ENCODE measurements around the gene SPATC1L.
"Not testable (repeated sequence)": the region's sequence is repeated elsewhere in the genome, so short reads cannot be mapped to it uniquely, and the experiment has no call there.

The SPATC1L gene

GRCh38 chr21:46171996-46172862 lies 12.0 kb downstream of the SPATC1L start:
- DNase-seq: no peak
- in situ Hi-C loops (cut with HindIII; ENCODE audit: low pct_ligation_motif_present, low pct_unique_long_range_greater_than_20kb, low sequenced_read_pairs): no loop called here

DNA sequence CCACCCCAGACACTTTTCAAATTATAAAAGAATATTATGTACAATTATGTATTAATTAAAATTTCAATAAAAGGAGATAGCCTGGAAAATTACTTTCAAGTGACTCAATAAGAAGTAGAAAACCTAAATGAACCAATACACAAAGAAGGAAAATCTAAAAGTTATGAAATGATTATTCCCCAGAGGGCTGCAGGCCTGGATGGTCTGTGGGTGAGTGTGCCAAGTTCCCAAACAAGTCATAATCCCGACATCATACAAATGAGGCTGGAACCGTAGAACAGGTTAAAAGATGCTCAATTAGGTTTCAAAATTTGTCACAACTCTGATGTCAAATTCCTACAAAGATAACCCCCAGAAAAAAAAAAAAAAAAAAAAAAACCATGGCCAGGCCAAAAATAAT lies 12.7 kb downstream of the SPATC1L start:
- DNase-seq: no peak
- in situ Hi-C loops (cut with HindIII; ENCODE audit: low pct_ligation_motif_present, low pct_unique_long_range_greater_than_20kb, low sequenced_read_pairs): no loop called here

GRCh38 chr21:46170436-46171193 lies 13.6 kb downstream of the SPATC1L start:
- in situ Hi-C loops (cut with HindIII; ENCODE audit: low pct_ligation_motif_present, low pct_unique_long_range_greater_than_20kb, low sequenced_read_pairs); DNase-seq: not testable (repeated sequence)

DNA sequence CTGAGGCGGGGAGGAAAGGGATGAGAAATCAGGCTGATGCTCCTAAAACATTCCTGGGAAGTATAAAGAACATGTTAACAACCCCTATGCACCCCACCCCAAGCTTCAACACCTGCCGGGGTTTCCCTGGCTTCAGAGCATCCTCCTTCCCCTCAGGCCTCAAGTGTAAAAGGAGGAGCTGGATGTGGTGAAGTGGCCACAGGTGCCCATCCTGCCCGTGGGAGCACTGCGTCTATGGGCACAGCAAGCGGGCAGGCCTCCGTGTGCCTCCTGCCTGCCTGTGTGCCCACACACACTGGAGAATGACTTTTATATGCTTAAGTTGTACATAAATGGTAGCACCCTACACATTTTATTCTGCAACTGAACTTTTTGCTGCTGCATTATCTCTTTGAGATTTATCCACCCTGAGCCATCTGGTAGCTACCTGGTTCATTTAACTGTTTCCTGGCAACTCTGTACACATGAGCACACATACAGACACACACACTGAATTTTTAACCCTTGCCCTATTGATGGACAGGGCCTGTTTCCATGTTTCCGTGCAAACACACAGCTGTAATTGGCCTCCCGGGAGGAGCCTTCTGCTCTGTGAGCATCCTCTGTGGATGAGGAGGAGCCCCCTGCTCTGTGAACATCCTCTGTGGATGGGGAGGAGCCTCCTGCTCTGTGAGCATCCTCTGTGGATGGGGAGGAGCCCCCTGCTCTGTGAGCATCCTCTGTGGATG lies 15.4 kb downstream of the SPATC1L start:
- in situ Hi-C loops (cut with HindIII; ENCODE audit: low pct_ligation_motif_present, low pct_unique_long_range_greater_than_20kb, low sequenced_read_pairs): no loop called here
- DNase-seq: no peak

DNA sequence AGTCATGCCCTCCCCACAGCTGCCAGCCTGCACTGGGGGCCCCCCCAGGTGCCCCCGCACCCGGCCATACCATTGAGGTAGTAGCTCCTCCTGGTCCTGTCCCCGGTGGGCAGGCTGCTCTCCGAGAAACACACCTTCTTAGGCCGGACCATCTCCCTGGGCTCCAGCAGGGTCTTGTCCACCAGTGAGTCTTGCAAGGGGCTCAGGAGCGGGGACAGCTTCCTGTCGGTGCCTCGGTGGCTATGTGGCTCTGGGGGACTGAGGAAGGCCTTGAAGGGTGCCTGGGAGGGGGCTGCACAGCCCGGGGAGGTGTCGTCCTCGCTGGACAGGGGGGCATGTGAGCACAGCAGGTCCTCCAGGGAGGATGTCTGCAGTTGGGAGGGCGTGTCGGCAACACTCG lies 16.0 kb downstream of the SPATC1L start:
- DNase-seq: no peak
- in situ Hi-C loops (cut with HindIII; ENCODE audit: low pct_ligation_motif_present, low pct_unique_long_range_greater_than_20kb, low sequenced_read_pairs): no loop called here

DNA sequence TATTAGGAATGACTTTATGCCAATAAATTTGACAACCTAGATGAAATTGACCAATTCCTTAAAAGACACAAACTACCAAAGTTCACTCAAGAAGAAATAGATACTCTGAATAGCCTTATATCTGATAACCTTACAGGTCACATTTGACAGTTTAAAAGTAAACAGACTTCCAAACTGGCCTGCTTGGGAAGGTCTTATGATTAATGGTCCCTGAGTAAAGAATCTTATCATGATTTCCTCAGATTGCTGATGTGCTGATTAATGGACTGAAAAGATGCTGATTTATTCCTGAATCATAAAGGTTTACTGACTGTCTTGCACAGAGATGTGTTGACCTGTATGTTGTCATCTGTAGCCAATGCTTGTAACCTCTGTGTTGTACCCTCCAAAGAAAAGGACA lies 19.2 kb downstream of the SPATC1L start:
- in situ Hi-C loops (cut with HindIII; ENCODE audit: low pct_ligation_motif_present, low pct_unique_long_range_greater_than_20kb, low sequenced_read_pairs): no loop called here
- no peak for DNase-seq

- in situ Hi-C loops (cut with HindIII; ENCODE audit: low pct_ligation_motif_present, low pct_unique_long_range_greater_than_20kb, low sequenced_read_pairs): no loop called here
Measured at GRCh38 chr21:46163380-46163779, 20.9 kb downstream of the SPATC1L start.

DNA sequence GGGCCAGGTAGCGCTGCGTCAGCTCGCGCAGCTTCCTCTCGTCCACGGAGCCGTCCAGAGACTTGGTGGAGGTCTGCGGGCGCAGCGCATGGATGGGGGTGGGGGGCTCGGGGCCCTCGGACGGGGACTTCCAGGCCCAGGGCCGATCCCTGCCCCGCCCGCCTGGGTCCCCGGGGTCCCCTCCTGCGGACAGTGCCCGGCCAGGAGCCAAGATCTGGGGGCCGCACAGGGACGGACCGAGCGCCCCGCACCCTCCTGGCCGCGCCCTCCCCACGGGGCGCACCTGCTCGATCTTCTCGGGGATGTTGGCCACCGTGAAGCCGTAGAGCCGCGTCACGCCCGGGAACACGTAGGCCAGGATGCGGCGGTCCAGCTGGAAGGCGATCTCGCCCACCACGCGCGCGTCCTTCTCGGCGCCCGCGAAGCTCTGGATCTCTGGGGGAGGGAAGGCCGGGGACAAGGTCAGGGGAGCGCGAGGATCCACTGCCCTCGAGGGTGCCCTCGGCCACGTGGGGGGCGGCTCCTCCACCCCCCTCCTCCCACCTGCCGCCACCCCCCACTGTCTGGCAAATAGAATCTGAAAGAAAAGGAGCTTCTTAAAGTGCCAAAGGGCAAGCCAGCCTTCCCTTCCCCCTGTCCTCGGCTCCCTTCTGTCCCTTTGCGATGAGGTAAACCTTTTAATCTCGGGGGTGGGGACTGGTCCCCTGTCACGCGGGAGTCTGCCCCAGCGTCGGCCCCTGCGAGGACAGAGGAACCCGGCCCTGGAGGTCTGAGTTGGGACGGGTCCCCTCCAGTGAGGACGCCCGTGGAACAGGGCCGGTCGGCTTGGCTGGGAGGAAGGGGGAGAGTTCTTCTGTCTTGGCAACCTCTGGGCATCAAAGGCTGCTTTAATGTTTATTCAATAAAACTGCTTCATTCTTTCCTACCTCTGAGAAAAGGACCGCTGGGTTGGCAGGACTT lies 22.3 kb downstream of the SPATC1L start:
- no peak for DNase-seq
- in situ Hi-C loops (cut with HindIII; ENCODE audit: low pct_ligation_motif_present, low pct_unique_long_range_greater_than_20kb, low sequenced_read_pairs): no loop called here

More at GRCh38 chr21:46163380-46163779, 20.9 kb downstream of the SPATC1L start:
- no peak for DNase-seq

DNA sequence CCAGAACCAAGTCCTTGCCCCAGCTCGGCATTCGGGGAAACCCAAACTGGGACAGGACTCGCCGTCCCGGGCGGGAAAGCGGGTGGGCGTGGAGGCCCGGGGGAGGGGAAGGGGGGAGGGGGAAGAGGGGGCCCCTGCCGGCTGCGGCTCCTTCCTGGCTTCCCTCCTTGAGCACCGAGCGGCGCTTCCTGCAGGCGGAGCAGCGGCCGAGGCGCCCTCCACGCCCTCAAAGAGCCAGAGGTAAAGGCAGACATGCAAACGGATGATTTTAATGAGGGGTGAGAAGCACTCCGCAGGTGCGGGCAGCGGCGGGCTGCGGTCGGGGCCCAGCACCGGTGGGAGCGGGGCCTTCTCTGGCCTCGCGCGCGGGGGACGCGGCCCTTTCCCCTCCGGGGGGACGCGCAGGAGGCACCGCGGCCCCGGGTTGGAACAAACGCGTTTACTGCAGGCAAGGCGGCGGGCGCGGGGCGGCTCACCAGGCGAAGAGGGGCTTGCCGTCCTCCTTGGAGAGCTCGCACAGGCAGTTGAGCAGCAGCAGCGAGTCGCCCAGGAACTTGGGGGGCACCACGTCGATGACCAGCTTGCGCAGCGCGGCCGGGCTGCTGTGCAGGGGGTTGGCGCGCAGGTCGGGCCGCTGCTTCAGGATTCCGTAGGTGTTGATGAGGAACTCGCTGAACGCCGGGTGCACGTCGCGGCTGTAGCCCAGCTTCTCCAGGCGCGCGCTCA lies 23.2 kb downstream of the SPATC1L start:
- DNase-seq: no peak
- in situ Hi-C loops (cut with HindIII; ENCODE audit: low pct_ligation_motif_present, low pct_unique_long_range_greater_than_20kb, low sequenced_read_pairs): no loop called here

GRCh38 chr21:46160657-46160906 lies 23.7 kb downstream of the SPATC1L start:
- no peak for DNase-seq
- in situ Hi-C loops (cut with HindIII; ENCODE audit: low pct_ligation_motif_present, low pct_unique_long_range_greater_than_20kb, low sequenced_read_pairs): no loop called here

GRCh38 chr21:46159841-46160656 lies 24.2 kb downstream of the SPATC1L start:
- DNase-seq: no peak
- in situ Hi-C loops (cut with HindIII; ENCODE audit: low pct_ligation_motif_present, low pct_unique_long_range_greater_than_20kb, low sequenced_read_pairs): no loop called here

GRCh38 chr21:46159390-46159789 lies 24.9 kb downstream of the SPATC1L start:
- DNase-seq: no peak
- in situ Hi-C loops (cut with HindIII; ENCODE audit: low pct_ligation_motif_present, low pct_unique_long_range_greater_than_20kb, low sequenced_read_pairs): no loop called here

DNA sequence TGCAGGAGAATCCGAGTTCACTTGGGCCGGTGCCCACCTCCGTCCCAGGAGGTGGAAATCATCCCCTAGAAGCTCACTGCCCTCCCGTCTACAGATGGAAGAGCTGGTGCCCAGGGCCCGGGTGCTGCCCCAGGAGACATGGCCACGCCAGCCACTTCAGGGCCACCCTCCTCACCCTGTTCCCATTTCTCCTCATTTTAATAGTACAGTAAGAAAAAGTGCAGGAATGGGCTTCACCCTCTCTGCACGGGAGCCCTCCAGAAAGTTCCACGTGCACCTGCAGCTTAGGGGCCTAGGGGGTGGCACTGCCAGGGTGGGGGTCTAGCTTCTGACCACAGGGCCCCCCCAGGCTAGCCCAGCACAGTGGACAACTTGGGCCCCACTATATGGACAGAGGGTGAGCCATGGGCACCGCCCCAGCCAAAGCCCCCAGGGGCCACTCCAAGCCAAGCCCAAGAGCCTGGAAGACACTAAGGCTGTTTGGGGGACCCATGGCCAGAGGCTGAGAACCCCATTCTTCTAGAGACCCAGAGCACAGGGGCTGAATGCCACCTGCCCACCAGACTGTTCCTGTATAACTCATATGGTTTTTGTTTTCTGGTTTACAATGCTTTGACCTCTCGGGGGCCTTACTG lies 25.5 kb downstream of the SPATC1L start:
- no peak for DNase-seq
- in situ Hi-C loops (cut with HindIII; ENCODE audit: low pct_ligation_motif_present, low pct_unique_long_range_greater_than_20kb, low sequenced_read_pairs): no loop called here

- no peak for DNase-seq
- in situ Hi-C loops (cut with HindIII; ENCODE audit: low pct_ligation_motif_present, low pct_unique_long_range_greater_than_20kb, low sequenced_read_pairs): no loop called here
Measured at GRCh38 chr21:46157987-46158451, 26.2 kb downstream of the SPATC1L start.

GRCh38 chr21:46157396-46157986 lies 26.8 kb downstream of the SPATC1L start:
- in situ Hi-C loops (cut with HindIII; ENCODE audit: low pct_ligation_motif_present, low pct_unique_long_range_greater_than_20kb, low sequenced_read_pairs): no loop called here

GRCh38 chr21:46156678-46157077 lies 27.6 kb downstream of the SPATC1L start:
- DNase-seq: no peak
- in situ Hi-C loops (cut with HindIII; ENCODE audit: low pct_ligation_motif_present, low pct_unique_long_range_greater_than_20kb, low sequenced_read_pairs): no loop called here

More at GRCh38 chr21:46157396-46157986, 26.8 kb downstream of the SPATC1L start:
- no peak for DNase-seq
